Measurements from ENCODE around the gene TRIP13. TPM values are rescaled to one million over a fixed set of nuclear protein-coding genes. Genes with fewer than 3 reads are reported as not detected.

Gene TRIP13
- total and polyA plus RNA-seq, 8 donors, result 0.31 to 1.2 (median 0.51) TPM; not detected in 1

DNA sequence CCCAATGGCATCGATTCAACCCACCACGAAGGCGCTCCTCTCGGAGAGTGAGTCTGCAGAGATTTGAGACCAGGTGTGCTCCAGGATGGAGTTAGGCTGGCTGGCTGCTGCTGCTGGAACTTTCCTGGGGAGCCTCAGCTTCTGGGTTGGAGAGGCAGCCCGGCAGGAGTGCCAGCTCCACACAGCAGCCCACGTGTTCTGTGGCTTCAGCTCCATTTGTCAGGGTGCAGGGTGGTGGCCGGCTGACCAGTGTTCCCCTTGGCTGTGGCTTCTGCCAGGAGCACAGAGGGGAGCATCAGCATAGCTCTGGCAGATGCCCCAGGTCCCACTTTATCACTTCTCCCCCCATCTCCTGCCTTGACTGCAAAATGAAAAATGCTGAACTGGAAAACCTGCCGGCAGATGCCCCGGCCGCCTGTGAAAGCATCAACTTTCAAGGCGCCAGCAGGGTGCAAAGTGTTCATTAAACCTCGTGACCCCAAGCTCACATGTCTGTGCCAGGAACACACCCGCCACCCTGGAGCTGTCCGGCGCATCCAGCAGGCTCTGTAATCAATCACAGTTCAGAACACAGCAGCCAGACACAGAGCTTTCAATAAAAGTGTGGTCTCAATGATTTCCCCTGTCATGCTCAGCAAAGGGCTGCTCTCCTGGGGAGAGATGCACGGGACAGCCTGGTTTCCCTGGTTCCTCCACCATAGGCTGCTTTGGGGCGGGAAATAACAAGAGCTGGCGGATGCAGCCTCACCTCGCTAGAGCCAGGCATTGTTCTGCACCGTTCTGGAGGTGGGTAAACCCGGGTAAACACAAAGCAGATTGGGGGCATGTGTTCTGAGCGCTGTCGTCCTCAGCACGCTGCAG lies 53.2 kb downstream of the TRIP13 start:
- FAIRE-seq (no peak), ATAC-seq (peak in 3 of 4 donors; percentile 20 to 54 (median 36)), DNase-seq (peak in 1 of 6 donors; percentile 8)
- WGBS, 2 donors, result 17% methylated on average over 24 of the region's 24 CpGs
- Histone ChIP-seq H3K4me1 (no peaks in the 10 kb centered on the region), H3K36me3 (no peaks in the 10 kb centered on the region), H3K4me3 (no peak overlapping the region), H3K27ac (no peak overlapping the region), H3K9me3 (no peaks in the 10 kb centered on the region), H3K27me3 (peaks cover 0 to 4% (median 0%) of the 10 kb centered on the region in 4 donors)
- intact Hi-C loops (cut with DNase I), result no loop called here
- TF ChIP-seq, protein P1, sequence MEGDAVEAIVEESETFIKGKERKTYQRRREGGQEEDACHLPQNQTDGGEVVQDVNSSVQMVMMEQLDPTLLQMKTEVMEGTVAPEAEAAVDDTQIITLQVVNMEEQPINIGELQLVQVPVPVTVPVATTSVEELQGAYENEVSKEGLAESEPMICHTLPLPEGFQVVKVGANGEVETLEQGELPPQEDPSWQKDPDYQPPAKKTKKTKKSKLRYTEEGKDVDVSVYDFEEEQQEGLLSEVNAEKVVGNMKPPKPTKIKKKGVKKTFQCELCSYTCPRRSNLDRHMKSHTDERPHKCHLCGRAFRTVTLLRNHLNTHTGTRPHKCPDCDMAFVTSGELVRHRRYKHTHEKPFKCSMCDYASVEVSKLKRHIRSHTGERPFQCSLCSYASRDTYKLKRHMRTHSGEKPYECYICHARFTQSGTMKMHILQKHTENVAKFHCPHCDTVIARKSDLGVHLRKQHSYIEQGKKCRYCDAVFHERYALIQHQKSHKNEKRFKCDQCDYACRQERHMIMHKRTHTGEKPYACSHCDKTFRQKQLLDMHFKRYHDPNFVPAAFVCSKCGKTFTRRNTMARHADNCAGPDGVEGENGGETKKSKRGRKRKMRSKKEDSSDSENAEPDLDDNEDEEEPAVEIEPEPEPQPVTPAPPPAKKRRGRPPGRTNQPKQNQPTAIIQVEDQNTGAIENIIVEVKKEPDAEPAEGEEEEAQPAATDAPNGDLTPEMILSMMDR (IDR thresholded peaks at IDR 0.05), result no peak

- H3K27ac ChIP-seq, result no peak overlapping the region
- H3K36me3 ChIP-seq, result no peaks in the 10 kb centered on the region
- FAIRE-seq (no peak), ATAC-seq (peak in 1 of 4 donors; percentile 14), DNase-seq (peak in 1 of 6 donors; percentile 7)
- WGBS, 2 donors, result 51 to 56% methylated on average over 29 to 30 of the region's 30 CpGs
- H3K27me3 ChIP-seq, result peaks cover 0 to 4% (median 0%) of the 10 kb centered on the region in 4 donors
- no peaks in the 10 kb centered on the region for H3K9me3 ChIP-seq
- no peak overlapping the region for H3K4me3 ChIP-seq
- intact Hi-C loops (cut with DNase I), result no loop called here
- TF ChIP-seq, protein P1 (IDR thresholded peaks at IDR 0.05), result no peak
- no peaks in the 10 kb centered on the region for H3K4me1 ChIP-seq
These were observed 54.3 kb downstream of the TRIP13 start for GRCh38 chr5:946720-947625.

DNA sequence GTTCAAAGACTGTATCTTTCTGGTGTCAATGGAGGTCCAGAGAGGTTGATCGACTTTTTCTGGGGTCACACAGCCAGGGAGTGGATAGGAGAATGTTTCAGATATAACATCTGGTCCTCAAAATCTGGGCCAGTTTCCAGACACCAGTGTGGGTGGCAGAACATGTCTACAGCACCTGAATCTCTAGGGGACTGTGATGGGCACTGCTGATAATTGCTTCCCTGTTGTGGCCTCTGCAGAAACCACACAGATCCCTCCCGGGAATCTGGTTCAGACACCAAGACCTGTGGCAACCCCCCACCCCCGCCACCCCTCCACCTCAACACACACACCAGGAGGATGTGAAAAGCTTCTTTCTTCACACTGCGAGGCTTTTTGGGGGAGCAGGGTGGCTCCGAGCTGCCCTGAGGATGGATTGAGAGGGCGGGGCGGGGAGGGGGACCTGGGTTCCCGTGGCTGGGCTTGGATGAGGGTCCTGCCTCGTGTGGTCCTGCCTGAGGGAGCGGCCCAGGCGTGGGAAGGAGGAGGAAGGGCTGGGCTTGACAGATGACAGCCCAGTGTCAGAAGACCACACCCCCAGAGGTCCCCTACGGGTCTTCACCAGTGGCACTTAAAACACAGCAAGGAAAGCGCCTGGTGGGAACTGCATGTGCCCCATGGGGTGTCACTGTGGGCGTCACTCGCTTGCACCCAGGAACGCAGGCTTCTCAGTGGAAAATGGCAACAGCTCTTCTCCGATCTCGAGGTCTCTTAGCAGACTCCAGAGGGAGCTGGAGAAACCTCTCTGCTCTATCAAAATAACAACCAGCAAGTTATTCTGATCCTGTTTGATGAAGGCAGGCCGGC lies 55.2 kb downstream of the TRIP13 start:
- H3K4me1 ChIP-seq, result no peaks in the 10 kb centered on the region
- intact Hi-C loops (cut with DNase I), result no loop called here
- H3K36me3 ChIP-seq, result no peaks in the 10 kb centered on the region
- no peaks in the 10 kb centered on the region for H3K9me3 ChIP-seq
- FAIRE-seq, result no peak
- H3K27me3 ChIP-seq, result peaks cover 0 to 4% (median 0%) of the 10 kb centered on the region in 4 donors
- no peak for ATAC-seq
- DNase-seq, result no peak
- TF ChIP-seq, protein P1 (IDR thresholded peaks at IDR 0.05), result no peak
- 60 to 66% methylated on average over 19 of the region's 19 CpGs for WGBS, 2 donors
- no peak overlapping the region for H3K4me3 ChIP-seq
- no peak overlapping the region for H3K27ac ChIP-seq

DNA sequence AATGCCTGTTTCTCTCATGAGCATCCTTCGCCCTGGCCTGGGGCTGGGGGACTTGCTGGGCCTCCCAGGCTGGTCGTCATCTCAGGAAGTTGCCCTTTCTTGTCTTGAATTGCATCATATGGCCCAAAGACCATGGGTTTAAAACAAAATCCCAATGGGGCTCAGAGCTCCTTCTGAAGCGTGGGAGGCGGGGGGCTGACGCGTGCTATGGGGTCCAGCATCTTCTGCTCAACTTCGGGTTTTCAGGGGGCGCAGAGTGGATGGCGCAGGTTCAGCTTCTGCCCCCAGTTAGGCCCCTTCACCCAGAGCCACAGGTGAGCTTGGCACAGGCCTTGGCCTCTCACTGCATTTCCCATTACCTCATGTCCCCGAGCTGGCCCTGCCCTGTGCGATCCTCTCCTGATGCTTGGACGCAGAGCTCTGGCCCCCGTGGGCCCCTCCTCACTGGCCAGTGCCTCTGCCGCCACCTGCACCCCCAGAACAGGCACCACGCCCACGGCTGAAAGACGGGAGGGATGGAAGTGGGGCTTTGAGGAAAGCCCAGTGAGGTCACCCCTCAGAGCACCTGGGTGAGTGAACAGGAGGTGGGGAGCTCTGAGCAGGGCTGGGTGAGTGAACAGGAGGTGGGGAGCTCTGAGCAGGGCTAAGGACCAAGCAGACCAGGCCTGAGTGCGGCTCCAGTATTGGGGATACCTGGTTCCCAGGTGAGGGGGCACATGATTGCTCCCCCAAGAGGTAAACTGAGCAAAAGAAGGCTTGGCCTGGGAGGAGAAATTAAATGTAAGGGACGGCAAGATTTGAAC lies 56.0 kb downstream of the TRIP13 start:
- Histone ChIP-seq H3K4me1 (no peaks in the 10 kb centered on the region), H3K9me3 (no peaks in the 10 kb centered on the region), H3K4me3 (no peak overlapping the region), H3K27ac (no peak overlapping the region), H3K36me3 (no peaks in the 10 kb centered on the region), H3K27me3 (peaks cover 0 to 4% (median 0%) of the 10 kb centered on the region in 4 donors)
- TF ChIP-seq, protein P1 (IDR thresholded peaks at IDR 0.05), result no peak
- WGBS, 2 donors, result 67 to 85% methylated on average over 19 of the region's 19 CpGs
- no peak for FAIRE-seq
- no peak for ATAC-seq
- no peak for DNase-seq
- intact Hi-C loops (cut with DNase I), result no loop called here
